GM23248 (cell line): Measurements from ENCODE around the gene SUGCT.

Experiments used
- EZH2 ChIP-seq: fragments of 200-600 bp; sonication (generic); IDR thresholded peaks from 2 replicates; pipeline ENCODE4 v1.6.1; 2018; ENCODE audit warnings: antibody characterized with exemption, mild to moderate bottlenecking; ENCODE audit not compliant: insufficient read depth, poor library complexity, severe bottlenecking
- EZH2phosphoT487 ChIP-seq: fragments of 200-600 bp; sonication (generic); IDR thresholded peaks from 2 replicates; pipeline ENCODE4 v1.6.1; 2018; ENCODE audit warnings: antibody characterized with exemption, moderate library complexity, mild to moderate bottlenecking, low read depth; ENCODE audit not compliant: insufficient read depth

- TF ChIP-seq EZH2phosphoT487 (no peak), EZH2 (no peak)
Observed at GRCh38 chr7:40122940-40123254, 11.9 kb upstream of the SUGCT start.
